Activated CD8-positive, alpha-beta memory T cell treated with anti-CD3 and anti-CD28 coated beads for 4 hours (primary cell): ENCODE measurements around the gene RAMACL.
"Not testable (repeated sequence)": the region's sequence is repeated elsewhere in the genome, so short reads cannot be mapped to it uniquely, and the experiment has no call there.

Experiments used
- DNase-seq, 2 donors: peaks; one replicate each; pipeline ENCODE4 v3.0.0-alpha.2; 2020; ENCODE audit warnings: low read depth in 2 of 2

RAMACL gene

DNA sequence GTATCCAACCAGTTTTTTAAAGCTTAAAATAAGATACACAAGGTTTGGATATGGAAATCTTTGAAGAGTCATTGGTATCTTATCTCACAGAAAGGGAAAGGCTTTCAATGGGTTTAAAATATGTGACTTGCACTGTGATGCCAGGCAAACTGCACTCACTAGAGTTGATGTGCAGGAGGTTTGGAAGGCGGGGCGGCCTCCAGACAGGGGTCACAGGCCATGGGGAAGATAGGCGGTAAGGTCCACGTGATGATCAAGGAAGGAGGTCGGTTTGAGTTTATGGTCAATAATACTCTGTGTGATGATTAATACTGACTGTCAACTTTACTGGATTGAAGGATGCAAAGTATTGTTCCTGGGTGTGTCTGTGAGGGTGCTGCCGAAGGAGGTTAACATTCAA is 9.5 kb upstream of the RAMACL start:
- no peak for DNase-seq

GRCh38 chr6:166595061-166595780 is 8.7 kb upstream of the RAMACL start:
- DNase-seq, result no peak

DNA sequence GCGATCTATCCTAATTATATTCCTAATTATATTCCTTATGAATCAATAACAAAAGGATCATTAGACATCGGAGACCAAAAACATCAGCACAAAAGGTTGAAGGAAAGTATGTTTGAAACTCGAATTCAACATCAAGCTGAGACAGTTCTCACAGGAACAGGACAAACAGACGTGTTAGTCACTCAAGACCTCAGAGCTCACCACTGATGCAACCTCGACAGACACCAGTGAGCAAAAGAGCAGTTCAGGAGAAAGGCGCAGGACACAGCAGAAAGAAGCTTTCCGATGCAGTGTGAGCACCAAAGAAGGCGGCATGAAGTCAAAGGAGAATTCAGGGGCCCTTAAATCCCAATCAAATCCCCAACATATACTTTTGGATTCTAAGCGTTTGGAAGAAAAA is 6.3 kb upstream of the RAMACL start:
- DNase-seq, result no peak

GRCh38 chr6:166591961-166592520 is 5.6 kb upstream of the RAMACL start:
- no peak for DNase-seq

DNA sequence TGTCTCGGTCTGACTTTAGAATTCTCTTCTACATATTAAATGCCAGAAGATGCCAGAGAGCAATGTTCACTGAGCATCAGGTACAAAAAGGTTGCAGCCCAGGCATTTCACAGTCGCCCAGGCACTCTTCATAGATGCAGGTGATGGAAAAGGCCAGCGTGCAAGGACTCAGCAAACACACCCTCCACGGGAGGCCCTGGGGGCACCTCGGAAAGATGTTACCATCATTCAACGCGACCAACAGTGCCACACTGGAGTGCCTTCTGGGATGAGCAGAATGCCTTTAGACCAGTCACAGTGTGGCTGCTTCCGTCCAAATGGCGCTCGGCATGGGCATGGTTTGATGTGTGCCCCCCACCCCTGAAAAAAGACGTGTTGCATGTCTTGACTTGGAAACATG is 4.5 kb upstream of the RAMACL start:
- DNase-seq, result no peak

GRCh38 chr6:166589786-166590574 is 3.5 kb upstream of the RAMACL start:
- no peak for DNase-seq

- DNase-seq, result no peak
Observed at GRCh38 chr6:166589337-166589731, 2.9 kb upstream of the RAMACL start.

- no peak for DNase-seq
Observed at GRCh38 chr6:166588691-166589336, 2.3 kb upstream of the RAMACL start.

DNA sequence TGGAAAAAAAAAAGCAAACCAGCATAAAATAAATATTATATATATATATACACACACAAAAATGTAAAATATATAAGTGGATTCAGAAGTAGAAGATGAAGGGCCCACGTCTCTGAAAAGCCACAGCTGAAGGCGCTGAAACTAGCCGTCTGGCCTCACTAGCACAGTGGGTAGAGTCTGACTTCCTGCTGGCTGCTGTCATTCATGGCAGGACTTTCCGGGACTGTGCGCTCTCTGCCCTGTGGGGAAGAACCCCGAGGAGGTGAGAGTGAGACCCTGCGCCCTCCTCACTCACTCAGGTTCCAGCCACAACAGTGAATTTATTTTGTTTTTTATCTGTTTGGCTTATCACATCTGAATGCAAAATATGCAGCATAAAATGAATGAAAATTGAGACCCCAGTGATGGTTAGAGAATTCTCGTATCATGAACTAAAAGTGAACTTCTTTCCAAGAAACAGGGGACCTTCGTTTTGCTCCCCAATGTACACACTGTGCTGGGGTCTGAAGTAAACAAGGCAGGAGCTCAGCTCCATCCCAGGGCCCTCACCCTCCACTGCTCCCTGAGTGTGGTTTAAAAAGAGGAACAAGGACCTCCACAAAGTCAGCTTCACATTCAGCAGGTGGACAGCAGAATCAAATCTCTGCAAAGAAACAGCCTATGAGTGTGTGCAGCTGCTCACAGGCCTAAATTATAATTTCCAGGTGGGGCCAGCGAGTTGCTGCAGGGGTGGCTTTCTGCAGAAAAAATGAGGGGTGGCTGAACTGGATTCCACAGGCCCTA is 1.3 kb upstream of the RAMACL start:
- no peak for DNase-seq

- DNase-seq, result no peak
Observed at GRCh38 chr6:166584853-166585429, 1.5 kb downstream of the RAMACL start.

GRCh38 chr6:166584155-166584554 is 2.3 kb downstream of the RAMACL start:
- DNase-seq, result no peak

- no peak for DNase-seq
Observed at GRCh38 chr6:166583230-166583965, 3.1 kb downstream of the RAMACL start.

GRCh38 chr6:166582258-166582657 is 4.2 kb downstream of the RAMACL start:
- no peak for DNase-seq

GRCh38 chr6:166581801-166582200 is 4.7 kb downstream of the RAMACL start:
- DNase-seq, result not testable (repeated sequence)

- DNase-seq, result no peak
Observed at GRCh38 chr6:166581091-166581511, 5.4 kb downstream of the RAMACL start.

DNA sequence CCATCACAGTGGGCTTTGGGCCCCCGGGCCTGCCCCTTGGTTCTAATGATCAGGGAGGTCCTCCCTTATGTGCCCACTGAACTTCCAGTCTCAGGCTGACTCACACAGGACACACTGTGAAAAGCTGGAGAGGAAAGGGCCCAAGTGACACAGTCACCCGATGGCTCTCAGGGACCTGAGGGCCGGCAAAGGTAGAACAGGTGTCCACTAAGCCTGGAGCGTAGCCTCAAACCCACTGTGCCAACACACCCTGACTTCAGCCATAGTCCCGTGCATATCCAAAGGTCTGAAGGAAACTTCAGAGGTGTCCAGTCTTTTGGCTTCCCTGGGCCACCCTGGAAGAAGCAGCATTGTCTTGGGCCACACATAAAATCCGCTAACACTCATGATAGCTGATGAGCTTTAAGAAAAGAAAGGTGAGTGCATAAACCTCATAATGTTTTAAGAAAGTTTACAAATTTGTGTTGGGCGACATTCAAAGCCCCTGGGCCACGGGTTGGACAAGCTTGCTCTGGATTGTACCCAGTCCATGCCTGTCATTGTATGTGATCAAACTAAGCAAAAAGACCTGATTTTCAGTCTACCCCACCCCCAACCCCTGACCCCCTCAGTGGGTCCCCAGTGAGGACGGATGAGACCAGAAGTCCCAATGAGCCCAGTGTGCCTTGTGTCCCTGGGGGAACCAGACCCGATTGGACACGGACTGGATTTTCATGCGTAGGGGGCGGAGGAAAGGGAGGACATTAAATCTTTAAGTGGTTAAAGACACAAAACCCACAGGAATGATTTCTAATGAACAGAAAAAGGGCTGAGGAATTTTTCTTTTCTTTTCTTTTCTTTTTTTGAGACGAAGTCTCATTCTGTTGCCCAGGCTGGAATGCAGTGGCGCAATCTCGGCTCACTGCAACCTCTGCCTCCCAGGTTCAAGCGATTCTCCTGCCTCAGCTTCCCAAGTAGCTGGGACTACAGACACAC is 6.1 kb downstream of the RAMACL start:
- no peak for DNase-seq

DNA sequence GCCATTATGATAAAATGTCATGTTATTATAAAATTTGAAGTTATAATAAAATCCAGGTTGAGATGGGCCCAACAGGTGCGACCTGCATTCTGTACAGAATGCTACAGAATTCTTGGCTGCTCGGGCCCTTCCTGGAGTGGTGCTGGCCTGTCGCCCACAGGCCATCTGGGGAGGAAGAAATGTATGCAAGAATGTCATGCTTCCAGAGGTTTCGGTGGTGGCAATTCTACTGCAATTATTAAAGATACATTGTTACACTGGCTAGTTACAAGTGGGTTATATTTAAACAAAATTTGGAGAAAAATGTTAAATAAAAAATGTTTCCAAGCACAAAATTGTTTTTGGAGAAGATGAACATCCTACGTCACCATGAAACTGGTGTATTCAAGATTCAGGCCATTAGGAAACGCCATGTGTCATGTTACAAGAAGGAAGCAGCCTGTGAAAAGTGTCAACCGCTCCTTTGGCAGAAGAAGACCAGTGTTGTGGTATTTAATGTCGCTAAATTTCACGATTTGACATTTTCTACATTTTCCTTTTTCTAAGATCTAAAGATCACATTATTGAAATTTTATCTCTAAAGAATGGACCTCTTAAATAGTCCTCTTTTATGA is 7.1 kb downstream of the RAMACL start:
- DNase-seq, result no peak

- no peak for DNase-seq
Observed at GRCh38 chr6:166578536-166579236, 7.8 kb downstream of the RAMACL start.
